Bladder microvascular endothelial cell (primary cell): ENCODE results near the gene CSF2. TPM values are rescaled to one million over a fixed set of nuclear protein-coding genes. Genes with fewer than 3 reads are reported as not detected.

Experiments used
- total RNA-seq: library from RNA; depleted of rRNA; stranded (reverse); fragments of >200 nt; gene quantifications from 2 replicates; pipeline ENCODE4 v1.2.3, GENCODE V29; 2014

Gene CSF2
- total RNA-seq: 0.81 and 1.3 TPM in 2 replicates

GRCh38 chr5:132073231-132074013, at the start of gene CSF2:
Gene CSF2 (plus strand): TSS chr5:132073789. CDS start chr5:132073824, 35 bp downstream.

GRCh38 chr5:132060501-132061161, 13.0 kb upstream of the CSF2 start, which contains the start of gene IL3:
Gene IL3 (plus strand): TSS chr5:132060655. CDS start chr5:132060707, 52 bp downstream.

Other genes starting within 250 kb of the CSF2 start
- gene MEIKIN, start 128.1 kb upstream of the CSF2 start, total RNA-seq: not detected in 2 replicates
- gene ACSL6, start 62.1 kb upstream of the CSF2 start, total RNA-seq: 0.57 TPM in 1 of 2 replicates, not detected in the other
- not detected in 2 replicates for gene IL3, start 13.1 kb upstream of the CSF2 start, total RNA-seq
- 45.5 and 104 TPM in 2 replicates for gene P4HA2, start 154.1 kb downstream of the CSF2 start, total RNA-seq
- 15.7 and 27.6 TPM in 2 replicates for gene PDLIM4, start 183.9 kb downstream of the CSF2 start, total RNA-seq
- 3.5 and 4.7 TPM in 2 replicates for gene SLC22A4, start 220.6 kb downstream of the CSF2 start, total RNA-seq